NCI-H748 (cell line): ENCODE measurements around the gene FTSJ3.
A peak's percentile ranks its signal among the peaks of the same experiment; 100 is the strongest.
"Not testable (repeated sequence)": the region's sequence is repeated elsewhere in the genome, so short reads cannot be mapped to it uniquely, and the experiment has no call there.

ENCODE experiments used
- DNase-seq: peaks from one replicate; lab custom pipeline; 2025; ENCODE audit not compliant: unreplicated experiment; lab: John Stamatoyannopoulos, UW

The FTSJ3 gene

DNA sequence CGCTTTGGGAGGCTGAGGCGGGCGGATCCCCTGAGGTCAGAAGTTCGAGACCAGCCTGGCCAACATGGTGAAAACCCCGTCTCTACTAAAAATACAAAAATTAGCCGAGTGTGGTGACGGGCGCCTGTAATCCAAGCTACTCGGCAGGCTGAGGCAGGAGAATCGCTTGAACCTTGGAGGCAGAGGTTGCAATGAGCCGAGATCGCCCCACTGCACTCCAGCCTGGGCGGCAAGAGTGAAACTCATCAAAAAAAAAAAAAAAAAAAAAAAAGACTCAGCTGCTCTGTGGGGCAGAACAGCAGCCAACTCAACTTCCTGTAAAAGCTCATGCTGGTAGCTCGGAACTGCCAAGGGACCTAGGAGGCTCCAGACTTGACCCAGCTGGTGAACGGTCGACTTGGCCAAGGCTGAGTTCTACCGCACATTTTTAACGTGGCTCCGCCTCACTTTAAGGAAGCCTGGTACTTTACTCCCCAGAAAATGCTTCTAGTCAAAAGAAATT is 16.0 kb upstream of the FTSJ3 start:
- not testable (repeated sequence) for DNase-seq

- peak; percentile 97 for DNase-seq
Observed at GRCh38 chr17:63842540-63843386, 15.3 kb upstream of the FTSJ3 start, which contains the start of gene SMARCD2. SMARCD2 (minus strand) TSS chr17:63842685; CDS start chr17:63842674, 11 bp downstream.

GRCh38 chr17:63842173-63842539 is 14.7 kb upstream of the FTSJ3 start:
- DNase-seq: peak; percentile 57

GRCh38 chr17:63841350-63842172 is 14.1 kb upstream of the FTSJ3 start:
- peak; percentile 23 for DNase-seq

DNA sequence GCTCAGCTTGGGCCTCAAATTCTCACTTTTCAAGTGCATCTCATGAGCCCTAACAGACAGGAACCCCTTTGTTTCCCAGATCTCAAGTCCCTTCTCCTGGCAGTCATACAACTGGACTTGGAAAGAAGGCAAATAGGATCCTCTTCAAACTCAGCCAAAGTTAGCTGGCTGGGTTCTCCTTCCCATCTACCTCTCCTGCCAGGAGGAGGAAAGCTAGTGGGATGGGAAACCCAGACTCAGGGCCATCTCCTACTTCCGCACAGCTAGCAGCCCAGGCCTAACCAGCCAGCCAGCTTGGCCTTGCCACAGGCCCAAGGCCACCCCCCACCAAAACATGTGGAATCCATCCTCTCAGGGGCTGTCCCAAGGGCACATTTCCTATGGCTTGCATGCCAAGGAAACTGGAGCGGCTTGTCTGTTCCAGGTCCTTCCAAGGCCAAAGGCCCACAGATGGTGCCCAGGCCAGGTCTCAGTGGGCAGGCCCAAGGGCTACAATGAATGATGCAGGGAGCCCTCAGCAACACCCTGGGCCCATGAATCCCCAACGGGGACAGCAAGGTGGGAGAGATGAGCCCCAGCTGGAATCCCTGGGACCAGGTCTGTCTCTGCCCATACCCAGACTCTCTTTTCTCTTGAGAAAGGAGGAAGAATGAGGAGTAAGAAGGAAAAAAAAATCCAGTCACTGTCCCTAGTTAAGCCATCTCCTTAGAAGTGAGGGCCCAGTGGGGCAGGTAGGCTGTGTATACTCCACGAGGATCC is 13.3 kb upstream of the FTSJ3 start:
- no peak for DNase-seq

- DNase-seq: no peak
Observed at GRCh38 chr17:63838631-63839171, 11.2 kb upstream of the FTSJ3 start.

- DNase-seq: no peak
Observed at GRCh38 chr17:63837962-63838600, 10.6 kb upstream of the FTSJ3 start.

GRCh38 chr17:63837480-63837879 is 10.0 kb upstream of the FTSJ3 start:
- no peak for DNase-seq

GRCh38 chr17:63836811-63837210 is 9.3 kb upstream of the FTSJ3 start:
- no peak for DNase-seq

DNA sequence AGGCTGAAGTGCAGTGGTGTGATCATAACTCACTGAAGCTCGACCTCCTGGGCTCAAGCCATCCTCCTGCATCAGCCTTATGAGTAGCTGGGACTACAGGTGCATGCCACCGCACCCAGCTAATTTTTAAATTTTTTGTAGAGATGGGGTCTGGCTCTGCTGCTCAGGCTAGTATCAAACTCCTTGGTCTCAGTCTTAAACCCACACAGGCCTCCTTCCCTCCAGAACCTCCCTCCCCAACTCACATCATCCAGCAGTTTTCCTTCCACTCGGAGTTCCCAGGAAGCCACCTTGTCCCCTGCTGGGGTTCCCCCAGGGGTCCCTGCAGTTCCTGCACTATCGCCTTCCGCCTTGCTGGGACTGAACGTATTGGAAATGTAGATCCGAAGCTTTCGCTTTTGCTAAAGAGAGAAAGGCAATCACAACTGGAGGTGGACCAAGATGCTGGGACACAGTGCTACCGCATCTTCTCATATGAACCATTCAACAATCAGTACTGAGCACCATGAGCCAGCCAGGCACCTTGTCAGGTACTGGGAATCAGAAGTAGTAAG is 7.8 kb upstream of the FTSJ3 start:
- no peak for DNase-seq

- peak; percentile 43 for DNase-seq
Observed at GRCh38 chr17:63834431-63835166, 7.1 kb upstream of the FTSJ3 start.

DNA sequence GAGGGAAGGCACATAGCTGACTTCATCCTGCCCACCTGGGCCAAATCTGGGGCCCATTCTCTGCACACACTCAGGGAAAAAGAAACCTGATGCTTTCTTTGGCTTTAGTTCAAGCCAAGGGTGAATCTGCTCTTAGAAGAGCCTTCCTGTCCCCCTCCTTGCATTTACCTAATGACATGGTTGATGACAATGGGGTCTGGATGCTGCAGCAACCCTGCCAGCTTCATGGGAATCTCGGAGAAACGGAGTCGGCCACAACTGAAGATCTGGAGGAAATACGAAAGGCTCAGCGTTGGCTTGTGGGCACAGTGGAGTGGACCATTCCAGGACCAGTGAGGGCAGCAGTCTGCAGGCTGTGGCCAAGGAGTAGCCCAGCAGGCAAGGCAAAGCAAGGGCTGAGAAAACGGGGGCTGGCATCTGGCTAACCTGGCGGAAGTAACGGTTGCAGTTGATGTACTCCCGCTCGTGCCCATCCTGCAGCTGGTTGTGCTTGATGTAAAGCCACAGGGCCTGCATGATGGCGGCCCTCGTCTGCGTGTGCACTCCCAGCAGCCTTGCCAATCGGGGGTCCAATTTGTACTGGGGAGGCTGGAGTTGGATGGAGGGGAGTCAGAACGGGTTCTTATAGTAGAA is 6.4 kb upstream of the FTSJ3 start:
- no peak for DNase-seq

DNA sequence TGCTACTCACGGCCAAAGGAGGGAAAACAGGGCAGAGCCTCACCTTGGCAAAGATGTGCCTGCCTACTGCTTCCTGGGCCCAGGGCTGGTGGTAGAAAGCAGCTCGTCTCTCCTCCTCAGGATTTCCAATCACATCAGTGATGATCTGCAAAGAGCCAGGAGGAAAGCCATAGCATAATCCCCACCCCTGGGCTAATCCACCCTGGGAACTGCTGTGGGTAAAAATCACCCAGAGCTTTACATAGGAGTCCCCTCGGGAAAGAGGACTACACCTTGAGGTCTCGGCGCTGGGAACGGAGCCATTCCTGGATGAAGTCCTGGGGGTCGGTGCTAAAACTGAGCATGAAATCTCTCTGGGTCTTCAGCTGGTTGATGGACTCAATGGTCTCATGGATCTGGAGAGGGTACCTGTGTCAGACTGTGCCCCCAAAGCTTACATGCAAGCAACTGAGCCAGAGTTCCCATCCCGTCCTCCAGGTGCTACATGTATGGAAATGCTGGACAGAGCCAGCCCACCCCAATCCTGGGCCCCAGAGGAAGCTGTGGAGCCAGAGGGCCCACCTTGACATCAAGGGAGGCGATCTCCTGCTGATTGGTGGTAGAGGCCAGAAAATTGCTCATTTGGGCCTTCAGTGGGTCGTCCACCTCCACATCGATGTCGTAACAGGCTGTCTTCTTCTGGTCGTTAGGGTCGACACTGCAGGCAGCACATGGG is 5.7 kb upstream of the FTSJ3 start:
- DNase-seq: no peak

DNA sequence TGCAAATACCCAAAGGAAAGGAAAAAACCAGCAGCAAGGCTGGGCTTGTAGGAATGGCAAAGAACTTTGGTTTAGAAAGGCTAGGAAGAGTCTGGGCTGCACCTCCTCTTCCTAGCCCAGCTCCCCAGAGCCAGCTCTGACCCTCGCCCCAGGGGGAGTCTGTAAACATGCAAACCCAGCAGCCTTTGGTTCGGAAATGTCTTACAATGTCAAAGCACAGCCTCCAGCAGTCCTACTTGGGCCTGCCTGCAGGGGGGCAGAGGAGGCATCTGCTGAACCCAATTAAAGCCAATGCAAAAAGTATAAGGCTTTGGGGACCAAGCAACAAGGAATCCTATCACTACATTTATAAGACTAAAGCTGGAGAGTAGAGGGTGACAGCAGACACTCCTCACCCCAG is 5.0 kb upstream of the FTSJ3 start:
- DNase-seq: no peak

DNA sequence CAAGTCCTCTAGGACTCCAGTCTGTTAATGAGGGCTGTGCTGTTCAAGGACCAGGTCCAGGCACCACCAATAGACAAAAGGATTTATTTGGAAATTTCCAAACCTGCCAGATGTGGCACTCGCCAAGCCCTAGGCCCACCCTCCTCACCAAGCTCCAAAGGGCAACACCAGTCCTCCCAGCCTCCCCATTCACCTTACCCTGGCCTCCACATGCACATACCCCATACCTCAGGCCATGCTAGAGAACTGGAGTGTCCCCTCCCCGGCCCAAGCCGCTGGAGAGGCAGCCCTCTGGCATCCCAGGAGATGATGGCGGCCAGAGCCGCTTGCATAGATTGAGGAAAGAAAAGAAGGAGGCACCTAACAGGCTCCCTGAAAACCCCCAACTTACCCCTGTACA is 4.6 kb upstream of the FTSJ3 start:
- DNase-seq: no peak

DNA sequence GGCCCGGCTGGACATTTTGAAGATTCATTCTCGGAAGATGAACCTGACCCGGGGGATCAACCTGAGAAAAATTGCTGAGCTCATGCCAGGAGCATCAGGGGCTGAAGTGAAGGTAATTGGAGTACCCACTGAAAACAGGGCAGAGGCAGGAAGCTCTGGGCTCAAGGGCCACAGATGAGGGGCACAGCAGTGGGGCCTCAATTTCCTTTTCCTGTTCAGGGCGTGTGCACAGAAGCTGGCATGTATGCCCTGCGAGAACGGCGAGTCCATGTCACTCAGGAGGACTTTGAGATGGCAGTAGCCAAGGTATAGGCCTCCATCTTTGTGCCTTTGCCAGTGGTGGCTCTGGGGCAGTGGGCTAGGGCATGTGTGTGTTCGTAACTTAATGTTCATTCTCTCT is 4.0 kb upstream of the FTSJ3 start:
- DNase-seq: no peak

GRCh38 chr17:63830904-63831491 is 3.5 kb upstream of the FTSJ3 start:
- no peak for DNase-seq

- no peak for DNase-seq
Observed at GRCh38 chr17:63830278-63830677, 2.8 kb upstream of the FTSJ3 start.
